Fibroblast of skin of right quadriceps (primary cell): ENCODE measurements around the gene NT5DC1.

Source experiments
- DNase-seq: peaks from one replicate; pipeline ENCODE4 v3.0.0-alpha.2; 2013

The NT5DC1 gene

GRCh38 chr6:116200619-116201249 is 100.1 kb downstream of the NT5DC1 start:
- DNase-seq, result no peak

GRCh38 chr6:116201538-116201937 is 100.9 kb downstream of the NT5DC1 start:
- no peak for DNase-seq

- peak; percentile 17 for DNase-seq
These were observed 104.6 kb downstream of the NT5DC1 start for GRCh38 chr6:116205281-116205680.

GRCh38 chr6:116206231-116206903 is 105.7 kb downstream of the NT5DC1 start:
- DNase-seq, result peak; percentile 82

- DNase-seq, result no peak
These were observed 107.6 kb downstream of the NT5DC1 start for GRCh38 chr6:116208056-116208785.

GRCh38 chr6:116210316-116210715 is 109.7 kb downstream of the NT5DC1 start:
- no peak for DNase-seq

GRCh38 chr6:116210750-116211425 is 110.2 kb downstream of the NT5DC1 start:
- DNase-seq, result peak; percentile 60

- DNase-seq, result no peak
These were observed 114.0 kb downstream of the NT5DC1 start for GRCh38 chr6:116214681-116215080.

GRCh38 chr6:116215414-116215813 is 114.8 kb downstream of the NT5DC1 start:
- peak; percentile 49 for DNase-seq

GRCh38 chr6:116217069-116217468 is 116.4 kb downstream of the NT5DC1 start:
- DNase-seq, result peak; percentile 52

- DNase-seq, result peak; percentile 23
These were observed 117.5 kb downstream of the NT5DC1 start for GRCh38 chr6:116218172-116218633.

- no peak for DNase-seq
These were observed 118.2 kb downstream of the NT5DC1 start for GRCh38 chr6:116218866-116219265.

- DNase-seq, result peak; percentile 71
These were observed 120.4 kb downstream of the NT5DC1 start for GRCh38 chr6:116221067-116221466.

GRCh38 chr6:116221911-116222310 is 121.3 kb downstream of the NT5DC1 start:
- DNase-seq, result peak; percentile 34

- DNase-seq, result no peak
These were observed 122.7 kb downstream of the NT5DC1 start for GRCh38 chr6:116223355-116223754.

GRCh38 chr6:116229287-116229913 is 128.7 kb downstream of the NT5DC1 start:
- peak; percentile 95 for DNase-seq

GRCh38 chr6:116234689-116235088 is 134.0 kb downstream of the NT5DC1 start:
- DNase-seq, result no peak

- no peak for DNase-seq
These were observed 137.4 kb downstream of the NT5DC1 start for GRCh38 chr6:116238083-116238482.

GRCh38 chr6:116239256-116239655 is 138.6 kb downstream of the NT5DC1 start:
- no peak for DNase-seq

- DNase-seq, result no peak
These were observed 139.2 kb downstream of the NT5DC1 start for GRCh38 chr6:116239856-116240255.

GRCh38 chr6:116244284-116244683 is 143.6 kb downstream of the NT5DC1 start:
- DNase-seq, result no peak

GRCh38 chr6:116246089-116246488 is 145.4 kb downstream of the NT5DC1 start:
- peak; percentile 67 for DNase-seq

GRCh38 chr6:116247285-116247684 is 146.6 kb downstream of the NT5DC1 start:
- no peak for DNase-seq
